GM23248 (cell line): ENCODE results near the gene TMTC3. TPM values are rescaled to one million over a fixed set of nuclear protein-coding genes. Genes with fewer than 3 reads are reported as not detected.

Experiments
- DNase-seq: peaks from one replicate; pipeline ENCODE4 v3.0.0-alpha.2; 2015
- H2AFZ ChIP-seq: fragments of 200-600 bp; sonication (generic); 2 replicates; pipeline ENCODE4 v1.6.1; 2016; ENCODE audit warnings: antibody characterized with exemption
- H3F3A ChIP-seq: fragments of 200-600 bp; sonication (generic); 2 replicates; pipeline ENCODE4 v1.6.1; 2016; ENCODE audit warnings: mild to moderate bottlenecking, antibody characterized with exemption, mixed run types; ENCODE audit not compliant: insufficient read depth
- H3K27ac ChIP-seq: fragments of 200-600 bp; sonication (generic); 2 replicates; pipeline ENCODE4 v1.5.1; 2016; ENCODE audit warnings: mild to moderate bottlenecking
- H3K27me3 ChIP-seq: fragments of 200-600 bp; sonication (generic); replicated peaks from 2 replicates; pipeline ENCODE4 v1.6.1; 2016; ENCODE audit warnings: mild to moderate bottlenecking; ENCODE audit not compliant: insufficient read depth
- H3K36me3 ChIP-seq: fragments of 200-600 bp; sonication (generic); 2 replicates; pipeline ENCODE4 v1.6.1; 2016; ENCODE audit warnings: low read depth, mild to moderate bottlenecking
- H3K4me1 ChIP-seq: fragments of 200-600 bp; sonication (generic); 2 replicates; pipeline ENCODE4 v1.6.1; 2016; ENCODE audit warnings: mild to moderate bottlenecking; ENCODE audit not compliant: insufficient read depth
- H3K4me2 ChIP-seq: fragments of 200-600 bp; sonication (generic); one replicate; pipeline ENCODE4 v1.6.1; 2016; ENCODE audit warnings: mild to moderate bottlenecking; ENCODE audit not compliant: unreplicated experiment
- H3K4me3 ChIP-seq: fragments of 200-600 bp; sonication (generic); 2 replicates; pipeline ENCODE4 v1.5.1; 2016; ENCODE audit warnings: mild to moderate bottlenecking
- H3K79me2 ChIP-seq: fragments of 200-600 bp; sonication (generic); 2 replicates; pipeline ENCODE4 v1.6.1; 2016; ENCODE audit warnings: mild to moderate bottlenecking; ENCODE audit not compliant: insufficient read depth
- H3K9ac ChIP-seq: fragments of 200-600 bp; sonication (generic); 2 replicates; pipeline ENCODE4 v1.6.1; 2016; ENCODE audit warnings: mild to moderate bottlenecking
- H3K9me2 ChIP-seq: fragments of 200-600 bp; sonication (generic); 2 replicates; pipeline ENCODE4 v1.6.1; 2016; ENCODE audit warnings: mixed run types, mild to moderate bottlenecking, moderate library complexity; ENCODE audit not compliant: insufficient read depth
- H3K9me3 ChIP-seq: fragments of 200-600 bp; sonication (generic); one replicate; pipeline ENCODE4 v1.6.1; 2017; ENCODE audit warnings: low read depth
- H4K20me1 ChIP-seq: fragments of 200-600 bp; sonication (generic); 2 replicates; pipeline ENCODE4 v1.6.0; 2016; ENCODE audit not compliant: insufficient read depth
- EZH2 ChIP-seq: fragments of 200-600 bp; sonication (generic); IDR thresholded peaks from 2 replicates; pipeline ENCODE4 v1.6.1; 2018; ENCODE audit warnings: antibody characterized with exemption, mild to moderate bottlenecking; ENCODE audit not compliant: insufficient read depth, poor library complexity, severe bottlenecking
- EZH2phosphoT487 ChIP-seq: fragments of 200-600 bp; sonication (generic); IDR thresholded peaks from 2 replicates; pipeline ENCODE4 v1.6.1; 2018; ENCODE audit warnings: antibody characterized with exemption, moderate library complexity, mild to moderate bottlenecking, low read depth; ENCODE audit not compliant: insufficient read depth
- WGBS, 2 experiments: methylation state at CpG; one replicate each; pipeline ENCODE4 v1.1.6; 2015 to 2017; ENCODE audit warnings: low lambda C conversion rate in 2 of 2, low coverage in 1 of 2; ENCODE audit errors: missing lambda C conversion rate in 2 of 2; 5-methylcytosine and 5-hydroxymethylcytosine counted together
- in situ Hi-C: fragments of 300-500 bp; cut with MboI; formaldehyde crosslinking; loops from 2 replicates; pipeline ENCODE4 v1.15.0; 2020
- polyA plus RNA-seq: library from polyadenylated mRNA; unstranded; fragments of >200 nt; fragmentation: Nextera tagmentation; extraction: Ambion mirVana; gene quantifications from 2 replicates; pipeline ENCODE4 v1.2.1, GENCODE V29; 2016
- total RNA-seq: library from RNA; depleted of rRNA; stranded (reverse); fragments of >200 nt; shearing (Covaris generic); gene quantifications from 2 replicates; pipeline ENCODE4 v1.2.3, GENCODE V29; 2014

TMTC3 gene
- total and polyA plus RNA-seq, 2 experiments from 2014 or later = 35.7 to 59.1 TPM

- H3K4me1 ChIP-seq = peaks cover 9% of the 10 kb centered on the region
- DNase-seq = no peak
- H3K27me3 ChIP-seq = no peaks in the 10 kb centered on the region
These were observed 57.9 kb downstream of the TMTC3 start for GRCh38 chr12:88200029-88200428.

GRCh38 chr12:88202500-88202899 lies 60.4 kb downstream of the TMTC3 start:
- peak; percentile 23 for DNase-seq
- no peak for TF ChIP-seq EZH2phosphoT487
- TF ChIP-seq EZH2 = no peak
- Histone ChIP-seq H3K4me2 (peak overlapping the region; percentile 8), H3K9me2 (no peaks in the 10 kb centered on the region; the same call in 1 of the 2 replicates), H3K27me3 (no peaks in the 10 kb centered on the region), H3K4me3 (no peak overlapping the region), H3K36me3 (no peaks in the 10 kb centered on the region), H3K9me3 (no peaks in the 10 kb centered on the region), H3K9ac (no peak overlapping the region), H3K4me1 (peaks cover 26% of the 10 kb centered on the region), H2AFZ (no peak overlapping the region), H4K20me1 (no peaks in the 10 kb centered on the region), H3K79me2 (no peaks in the 10 kb centered on the region), H3K27ac (0 out of 2 replicates have a peak overlapping the region, but pooled peaks have one; percentile 5), H3F3A (peaks cover 17% of the 10 kb centered on the region)
- in situ Hi-C loops = no loop called here
- WGBS, 2 experiments = 3% methylated on average over 2 of the region's 2 CpGs

More at GRCh38 chr12:88200029-88200428, 57.9 kb downstream of the TMTC3 start:
- H3K9ac ChIP-seq = no peak overlapping the region
- no peaks in the 10 kb centered on the region; the same call in 1 of the 2 replicates for H3K9me2 ChIP-seq
- no peaks in the 10 kb centered on the region for H4K20me1 ChIP-seq
- H3K36me3 ChIP-seq = peaks cover 7% of the 10 kb centered on the region
- no peak overlapping the region for H3K4me3 ChIP-seq
- in situ Hi-C loops = no loop called here
- 95 to 97% methylated on average over 2 of the region's 2 CpGs for WGBS, 2 experiments
- H3K9me3 ChIP-seq = no peaks in the 10 kb centered on the region
- H3F3A ChIP-seq = no peaks in the 10 kb centered on the region
- H3K27ac ChIP-seq = no peak overlapping the region
- no peak for TF ChIP-seq EZH2phosphoT487
- TF ChIP-seq EZH2 = no peak
- no peaks in the 10 kb centered on the region for H3K79me2 ChIP-seq
- H2AFZ ChIP-seq = no peak overlapping the region
- H3K4me2 ChIP-seq = no peak overlapping the region

DNA sequence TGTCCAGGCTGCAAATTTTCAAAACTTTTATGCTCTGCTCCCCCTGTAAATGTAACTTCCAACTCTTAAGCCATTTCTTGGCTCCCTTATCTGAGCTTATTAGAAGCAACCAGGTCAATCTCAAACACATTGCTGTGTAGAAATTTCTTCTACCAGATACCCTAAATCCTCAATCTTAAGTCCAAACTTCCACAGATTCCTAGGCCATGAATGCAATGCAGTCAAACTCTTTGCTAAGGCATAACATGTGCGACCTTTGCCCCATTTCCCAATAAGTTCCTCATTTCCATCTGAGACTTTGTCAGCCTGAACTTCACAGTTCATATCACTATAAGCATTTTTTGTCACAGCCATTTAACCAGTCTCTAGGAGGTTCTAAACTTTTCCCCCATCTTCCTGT lies 64.5 kb downstream of the TMTC3 start:
- in situ Hi-C loops = no loop called here

DNA sequence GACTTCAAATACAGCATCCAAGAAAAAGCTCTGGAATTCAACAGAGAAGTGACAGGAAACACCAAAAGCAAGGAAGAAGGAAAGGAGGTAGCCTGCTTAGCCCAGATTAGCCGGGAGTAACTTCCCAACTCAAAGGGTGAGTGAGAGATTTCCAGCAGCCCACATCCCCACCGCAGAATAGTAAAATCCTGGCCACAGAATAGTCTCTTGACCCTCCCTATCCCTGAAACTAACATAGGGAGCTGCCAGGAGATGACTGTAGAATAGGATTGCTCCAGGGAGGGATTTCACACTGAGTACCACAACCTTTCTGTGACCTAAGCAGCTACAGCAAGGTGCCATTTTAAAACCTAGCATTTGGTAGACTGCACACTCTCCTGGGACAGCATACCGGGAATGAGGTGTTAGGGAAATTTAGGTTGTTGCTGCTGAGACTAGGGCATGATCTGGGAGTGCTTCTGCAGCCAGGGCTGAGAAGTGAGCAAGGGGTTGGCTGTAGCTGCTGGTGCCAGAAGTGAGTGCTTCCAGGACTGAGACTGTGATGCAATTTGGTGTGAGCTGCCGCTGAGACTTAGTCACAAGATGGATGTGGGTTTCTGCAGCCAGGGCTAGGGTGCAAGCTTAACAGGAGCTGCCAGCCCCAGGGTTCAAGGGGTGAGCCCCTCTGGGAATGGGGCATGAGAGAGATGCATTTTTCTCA lies 66.0 kb downstream of the TMTC3 start:
- in situ Hi-C loops = no loop called here
- 0 out of 2 replicates have a peak, but pooled peaks cover under 1% of the 10 kb centered on the region for H3K36me3 ChIP-seq
- 19 to 22% methylated on average over 4 of the region's 4 CpGs for WGBS, 2 experiments
- no peaks in the 10 kb centered on the region for H3K9me2 ChIP-seq
- H3K27me3 ChIP-seq = no peaks in the 10 kb centered on the region
- no peaks in the 10 kb centered on the region for H4K20me1 ChIP-seq
- TF ChIP-seq EZH2 = no peak
- 0 out of 2 replicates have a peak, but pooled peaks have one; percentile 48 for TF ChIP-seq EZH2phosphoT487
- H3K79me2 ChIP-seq = no peaks in the 10 kb centered on the region
- peak overlapping the region; percentile 67 for H3K4me2 ChIP-seq
- peak; percentile 90 for DNase-seq
- no peak overlapping the region for H3K4me3 ChIP-seq
- peaks cover 29% of the 10 kb centered on the region for H3K4me1 ChIP-seq
- H2AFZ ChIP-seq = peak overlapping the region; percentile 49; the same call in 1 of the 2 replicates
- peak overlapping the region; percentile 78 for H3K27ac ChIP-seq
- no peaks in the 10 kb centered on the region for H3K9me3 ChIP-seq
- H3K9ac ChIP-seq = peak overlapping the region; percentile 32
- H3F3A ChIP-seq = peaks cover 28% of the 10 kb centered on the region

More for the DNA sequence above, 64.5 kb downstream of the TMTC3 start:
- Histone ChIP-seq H3K9me3 (no peaks in the 10 kb centered on the region), H3K79me2 (no peaks in the 10 kb centered on the region), H3K9me2 (no peaks in the 10 kb centered on the region; the same call in 1 of the 2 replicates), H3K9ac (0 out of 2 replicates have a peak overlapping the region, but pooled peaks have one; percentile 19), H2AFZ (peak overlapping the region; percentile 40), H3F3A (peaks cover 28% of the 10 kb centered on the region), H3K4me3 (no peak overlapping the region), H4K20me1 (no peaks in the 10 kb centered on the region), H3K4me1 (peaks cover 38% of the 10 kb centered on the region), H3K27ac (peak overlapping the region; percentile 78), H3K36me3 (no peaks in the 10 kb centered on the region), H3K4me2 (peak overlapping the region; percentile 67), H3K27me3 (no peaks in the 10 kb centered on the region)
- 71 to 81% methylated on average over 1 of the region's 1 CpG for WGBS, 2 experiments
- peak; percentile 58 for DNase-seq
- TF ChIP-seq EZH2phosphoT487 (no peak), EZH2 (no peak)
